Ishikawa (cell line): Measurements from ENCODE around the gene TMC6.

ENCODE experiments used
- CEBPB ChIP-seq: IDR thresholded peaks from 2 replicates; pipeline ENCODE4 v1.6.1; 2012
- EP300 ChIP-seq: IDR thresholded peaks from 2 replicates; pipeline ENCODE4 v1.6.1; 2012; ENCODE audit warnings: borderline replicate concordance
- MAX ChIP-seq: IDR thresholded peaks from 2 replicates; pipeline ENCODE4 v1.6.1; 2012
- TAF1 ChIP-seq: IDR thresholded peaks from 2 replicates; pipeline ENCODE4 v1.6.1; 2012; ENCODE audit warnings: low read depth, mild to moderate bottlenecking
- TEAD4 ChIP-seq: IDR thresholded peaks from 2 replicates; pipeline ENCODE4 v1.6.1; 2012

- TF ChIP-seq TAF1 = peak; percentile 59
- TF ChIP-seq MAX = peak; percentile 29; the same call in 1 of the 2 replicates
- TF ChIP-seq EP300 = no peak
- TF ChIP-seq CEBPB = no peak
- TF ChIP-seq TEAD4 = no peak
Observed at GRCh38 chr17:78140169-78141051, 11.9 kb upstream of the TMC6 start.
